SK-N-SH (cell line): ENCODE measurements around the gene BMP6. TPM values are rescaled to one million over a fixed set of nuclear protein-coding genes. Genes with fewer than 3 reads are reported as not detected.

Source experiments
- CTCF ChIA-PET: fragments of 300-600, 350-600 bp; formaldehyde crosslinking; extraction: SDS; loops from one replicate; lab custom pipeline; 2021; lab: Yijun Ruan, JAX
- POLR2A ChIA-PET: fragments of 350-600 bp; sonication (Branson Sonifier 250); formaldehyde crosslinking; extraction: SDS; loops from one replicate; lab custom pipeline; 2020; ENCODE audit warnings: antibody characterized with exemption, inconsistent platforms; lab: Yijun Ruan, JAX
- DNase-seq: peaks from one replicate; pipeline ENCODE4 v3.0.0; 2012
- H2AFZ ChIP-seq: fragments of 200-600 bp; sonication (generic); 2 replicates; pipeline ENCODE4 v1.8.1; 2016; ENCODE audit warnings: antibody characterized with exemption, mild to moderate bottlenecking, low read depth
- H3F3A ChIP-seq: fragments of 200-600 bp; sonication (generic); replicated peaks from 2 replicates; pipeline ENCODE3; 2016; ENCODE audit warnings: antibody characterized with exemption, mild to moderate bottlenecking; ENCODE audit not compliant: insufficient read depth
- H3K27ac ChIP-seq, 2 experiments: fragments of 200-500 bp in 1 of 2; fragments of 200-600 bp in 1 of 2; sonication (Bioruptor generic) in 1 of 2; sonication (generic), shearing (Covaris generic) in 1 of 2; 2 replicates each; pipeline versions ENCODE4 v1.5.1 to v1.6.1; 2014 to 2016; ENCODE audit warnings: low read depth in 2 of 2, inconsistent platforms in 1 of 2, low read length in 1 of 2, mild to moderate bottlenecking in 1 of 2, mixed read lengths in 1 of 2
- H3K27me3 ChIP-seq: fragments of 200-600 bp; sonication (generic), shearing (Covaris generic); 2 replicates; pipeline ENCODE4 v1.6.1; 2016; ENCODE audit warnings: mixed run types; ENCODE audit not compliant: insufficient read depth
- H3K36me3 ChIP-seq, 2 experiments: fragments of 200-500 bp in 1 of 2; fragments of 200-600 bp in 1 of 2; sonication (Bioruptor generic) in 1 of 2; sonication (generic) in 1 of 2; replicated peaks in 1 of 2; 2 replicates each; pipeline versions ENCODE3 to v1.5.1; 2014 to 2016; ENCODE audit warnings: low read length in 1 of 2, mild to moderate bottlenecking in 1 of 2; ENCODE audit not compliant: insufficient read depth in 2 of 2, control insufficient read depth in 1 of 2
- H3K4me1 ChIP-seq, 2 experiments: fragments of 200-500 bp in 1 of 2; fragments of 200-600 bp in 1 of 2; sonication (Bioruptor generic) in 1 of 2; sonication (generic), shearing (Covaris generic) in 1 of 2; 2 replicates each; pipeline versions ENCODE4 v1.5.1 to v1.6.1; 2014 to 2016; ENCODE audit warnings: low read depth in 1 of 2, low read length in 1 of 2, mixed run types in 1 of 2; ENCODE audit not compliant: insufficient read depth in 2 of 2, control insufficient read depth in 1 of 2
- H3K4me2 ChIP-seq: fragments of 200-600 bp; sonication (generic), shearing (Covaris generic); 2 replicates; pipeline ENCODE4 v1.6.1; 2017; ENCODE audit warnings: mixed run types
- H3K4me3 ChIP-seq, 2 experiments: fragments of 200-500 bp in 1 of 2; fragments of 200-600 bp in 1 of 2; sonication (Bioruptor generic) in 1 of 2; sonication (generic), shearing (Covaris generic) in 1 of 2; 2 replicates each; pipeline versions ENCODE4 v1.5.1 to v1.8.1; 2014 to 2016; ENCODE audit warnings: low read depth in 2 of 2, inconsistent platforms in 1 of 2, low read length in 1 of 2, mild to moderate bottlenecking in 1 of 2, mixed read lengths in 1 of 2, moderate library complexity in 1 of 2
- H3K79me2 ChIP-seq: fragments of 200-600 bp; sonication (generic); 2 replicates; pipeline ENCODE4 v1.8.1; 2017; ENCODE audit warnings: mild to moderate bottlenecking; ENCODE audit not compliant: insufficient read depth
- H3K9ac ChIP-seq: fragments of 200-600 bp; sonication (generic); 2 replicates; pipeline ENCODE4 v1.6.1; 2017; ENCODE audit warnings: mixed run types
- H3K9me2 ChIP-seq: fragments of 200-600 bp; sonication (generic); 2 replicates; pipeline ENCODE4 v1.6.1; 2017; ENCODE audit warnings: mixed run types
- H3K9me3 ChIP-seq: fragments of 200-600 bp; sonication (generic); 2 replicates; pipeline ENCODE4 v1.6.1; 2017; ENCODE audit warnings: mixed run types, mild to moderate bottlenecking, moderate library complexity
- H4K20me1 ChIP-seq: fragments of 200-600 bp; sonication (generic); 2 replicates; pipeline ENCODE4 v1.6.1; 2017; ENCODE audit warnings: mild to moderate bottlenecking, mixed run types; ENCODE audit not compliant: insufficient read depth
- ELF1 ChIP-seq: IDR thresholded peaks from 2 replicates; pipeline ENCODE4 v1.4.0; 2012
- EP300 ChIP-seq, 2 experiments: IDR thresholded peaks; 2 replicates each; pipeline versions ENCODE4 v1.4.0 to v1.6.1; 2012; ENCODE audit warnings: borderline replicate concordance in 1 of 2, low read depth in 1 of 2, low read length in 1 of 2
- EZH2phosphoT487 ChIP-seq: fragments of 200-600 bp; sonication (generic); IDR thresholded peaks from 2 replicates; pipeline ENCODE4 v1.6.1; 2017; ENCODE audit warnings: low read depth, mixed run types, mild to moderate bottlenecking, antibody characterized with exemption, moderate library complexity, borderline replicate concordance
- FOSL2 ChIP-seq: IDR thresholded peaks from 2 replicates; pipeline ENCODE4 v1.4.0; 2012; ENCODE audit warnings: low read depth, mild to moderate bottlenecking, moderate library complexity, borderline replicate concordance
- FOXJ3 ChIP-seq: sonication (generic); formaldehyde crosslinking; IDR thresholded peaks from 2 replicates; pipeline ENCODE4 v1.5.1; 2020; ENCODE audit warnings: mild to moderate bottlenecking, missing genetic modification reagents
- FOXM1 ChIP-seq: IDR thresholded peaks from 2 replicates; pipeline ENCODE4 v1.4.0; 2012; ENCODE audit warnings: low read depth, mild to moderate bottlenecking
- GABPA ChIP-seq: IDR thresholded peaks from 2 replicates; pipeline ENCODE4 v1.4.0; 2012; ENCODE audit warnings: low read depth, mild to moderate bottlenecking
- JUND ChIP-seq: IDR thresholded peaks from 2 replicates; pipeline ENCODE4 v1.4.0; 2012
- MEF2A ChIP-seq: IDR thresholded peaks from 2 replicates; pipeline ENCODE4 v1.4.0; 2012; ENCODE audit warnings: low read depth, borderline replicate concordance
- NFIC ChIP-seq: IDR thresholded peaks from 2 replicates; pipeline ENCODE4 v1.4.0; 2012; ENCODE audit warnings: borderline replicate concordance
- NRF1 ChIP-seq: IDR thresholded peaks from 2 replicates; pipeline ENCODE4 v1.6.1; 2012; ENCODE audit warnings: low read depth, mild to moderate bottlenecking, low read length
- POLR2AphosphoS5 ChIP-seq: IDR thresholded peaks from 2 replicates; pipeline ENCODE4 v1.6.1; 2012; ENCODE audit warnings: low read depth, low read length
- RAD21 ChIP-seq: IDR thresholded peaks from 2 replicates; pipeline ENCODE4 v1.6.1; 2012; ENCODE audit warnings: mild to moderate bottlenecking, low read length
- RCOR1 ChIP-seq: fragments of 150-350 bp; IDR thresholded peaks from 2 replicates; pipeline ENCODE4 v1.6.1; 2017; ENCODE audit warnings: antibody characterized with exemption, low read length
- SIN3A ChIP-seq: IDR thresholded peaks from 2 replicates; pipeline ENCODE4 v1.6.1; 2012; ENCODE audit warnings: low read depth, mild to moderate bottlenecking, low read length, moderate library complexity, borderline replicate concordance
- SMC3 ChIP-seq: IDR thresholded peaks from 2 replicates; pipeline ENCODE4 v1.6.1; 2012; ENCODE audit warnings: low read depth, low read length, improper control_type of control experiment
- TAF1 ChIP-seq: IDR thresholded peaks from 2 replicates; pipeline ENCODE4 v1.6.1; 2012; ENCODE audit warnings: low read depth, mild to moderate bottlenecking, low read length, moderate library complexity, borderline replicate concordance
- WGBS: methylation state at CpG from one replicate; pipeline ENCODE4 v1.1.6; 2017; ENCODE audit warnings: low lambda C conversion rate; 5-methylcytosine and 5-hydroxymethylcytosine counted together
- polyA plus RNA-seq, 3 experiments: library from polyadenylated mRNA; depleted of rRNA; stranded (reverse); fragments of >200 nt; gene quantifications; 2 replicates each; pipeline ENCODE4 v1.2.3, GENCODE V29; 2012
- TF ChIP-seq, protein P1 (sequence below): fragments of 200-600 bp; sonication (generic); IDR thresholded peaks from 2 replicates; pipeline ENCODE4 v1.6.1; 2017; ENCODE audit warnings: antibody characterized with exemption, mild to moderate bottlenecking, moderate library complexity
- TF ChIP-seq, protein P2 (sequence below): IDR thresholded peaks from 2 replicates; pipeline ENCODE4 v1.4.0; 2012; ENCODE audit warnings: low read depth
- TF ChIP-seq, protein P3 (sequence below): IDR thresholded peaks from 2 replicates; pipeline ENCODE4 v1.4.0; 2012; ENCODE audit warnings: low read depth, borderline replicate concordance
- TF ChIP-seq, protein P4 (sequence below): IDR thresholded peaks from 2 replicates; pipeline ENCODE4 v1.6.1; 2012; ENCODE audit warnings: mild to moderate bottlenecking, low read depth, low read length, moderate library complexity
- TF ChIP-seq, protein P5 (sequence below): fragments of 150-350 bp; IDR thresholded peaks from 2 replicates; pipeline ENCODE4 v1.6.1; 2016; ENCODE audit warnings: mild to moderate bottlenecking, low read depth, low read length

Gene BMP6
- polyA plus RNA-seq, 1 of the 3 experiments (the other 2 are of a cell fraction): not detected

DNA sequence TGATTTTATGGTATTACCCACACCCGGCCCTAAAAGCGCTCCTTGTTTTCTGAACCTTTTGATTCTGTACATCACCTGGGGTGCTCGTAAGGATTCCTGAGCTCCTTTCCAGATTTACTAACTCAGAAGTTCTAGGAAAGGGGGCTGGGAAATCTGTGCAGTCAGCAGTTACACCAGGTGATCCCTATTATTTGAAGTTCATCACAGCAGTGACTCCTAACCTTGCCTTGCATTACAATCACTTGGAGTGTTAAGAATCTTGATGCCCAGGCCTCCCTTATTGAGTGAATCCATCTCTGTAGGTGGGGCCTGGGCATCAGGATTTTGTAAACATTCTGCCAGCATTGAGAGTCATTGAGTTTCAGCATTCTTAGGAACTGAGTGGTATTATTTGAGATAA lies 44.7 kb downstream of the BMP6 start:
- Histone ChIP-seq H3K36me3 (no peaks in the 10 kb centered on the region), H3K9me3 (no peaks in the 10 kb centered on the region), H3K27ac (no peak overlapping the region), H3K4me2 (no peak overlapping the region), H4K20me1 (no peaks in the 10 kb centered on the region), H2AFZ (no peak overlapping the region), H3F3A (no peaks in the 10 kb centered on the region), H3K9ac (no peak overlapping the region), H3K9me2 (no peaks in the 10 kb centered on the region), H3K4me1 (no peaks in the 10 kb centered on the region), H3K4me3 (no peak overlapping the region), H3K27me3 (0 out of 2 replicates have a peak, but pooled peaks cover 10% of the 10 kb centered on the region), H3K79me2 (no peaks in the 10 kb centered on the region)
- DNase-seq: no peak
- TF ChIP-seq ELF1 (no peak), MEF2A (no peak), GABPA (no peak), NFIC (no peak), FOXJ3 (CRISPR knock-in tag) (no peak), JUND (no peak), EZH2phosphoT487 (no peak), POLR2AphosphoS5 (no peak), FOXM1 (no peak), FOSL2 (no peak)
- TF ChIP-seq, protein P1, sequence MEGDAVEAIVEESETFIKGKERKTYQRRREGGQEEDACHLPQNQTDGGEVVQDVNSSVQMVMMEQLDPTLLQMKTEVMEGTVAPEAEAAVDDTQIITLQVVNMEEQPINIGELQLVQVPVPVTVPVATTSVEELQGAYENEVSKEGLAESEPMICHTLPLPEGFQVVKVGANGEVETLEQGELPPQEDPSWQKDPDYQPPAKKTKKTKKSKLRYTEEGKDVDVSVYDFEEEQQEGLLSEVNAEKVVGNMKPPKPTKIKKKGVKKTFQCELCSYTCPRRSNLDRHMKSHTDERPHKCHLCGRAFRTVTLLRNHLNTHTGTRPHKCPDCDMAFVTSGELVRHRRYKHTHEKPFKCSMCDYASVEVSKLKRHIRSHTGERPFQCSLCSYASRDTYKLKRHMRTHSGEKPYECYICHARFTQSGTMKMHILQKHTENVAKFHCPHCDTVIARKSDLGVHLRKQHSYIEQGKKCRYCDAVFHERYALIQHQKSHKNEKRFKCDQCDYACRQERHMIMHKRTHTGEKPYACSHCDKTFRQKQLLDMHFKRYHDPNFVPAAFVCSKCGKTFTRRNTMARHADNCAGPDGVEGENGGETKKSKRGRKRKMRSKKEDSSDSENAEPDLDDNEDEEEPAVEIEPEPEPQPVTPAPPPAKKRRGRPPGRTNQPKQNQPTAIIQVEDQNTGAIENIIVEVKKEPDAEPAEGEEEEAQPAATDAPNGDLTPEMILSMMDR: no peak
- 51% methylated on average over 3 of the region's 3 CpGs for WGBS
- POLR2A ChIA-PET: no interaction called here
- CTCF ChIA-PET: no interaction called here

DNA sequence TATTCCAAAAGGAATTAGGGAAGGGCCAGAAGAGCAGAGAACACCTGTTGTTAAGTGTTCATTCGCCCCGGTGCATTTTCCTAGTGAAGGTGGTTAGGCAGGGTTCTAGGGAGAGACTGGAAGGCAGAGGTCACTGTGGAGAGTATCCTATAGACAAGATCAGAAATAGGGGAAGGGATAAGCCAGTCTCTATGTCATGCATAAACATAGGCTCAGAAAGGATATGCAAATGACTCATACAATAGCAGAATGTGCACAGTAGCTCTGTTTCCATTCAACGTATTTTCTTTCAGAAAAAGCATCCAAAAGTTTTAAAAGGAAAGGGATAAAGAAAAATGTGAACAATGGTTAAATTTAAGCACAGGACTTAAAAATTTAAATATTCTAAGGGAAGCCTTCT lies 47.4 kb downstream of the BMP6 start:
- ChIA-PET POLR2A (no interaction called here), CTCF (no interaction called here)
- Histone ChIP-seq H3K4me3 (no peak overlapping the region), H3K4me1 (no peaks in the 10 kb centered on the region), H3F3A (no peaks in the 10 kb centered on the region), H3K9me2 (no peaks in the 10 kb centered on the region), H3K27ac (no peak overlapping the region), H3K27me3 (peaks cover 33% of the 10 kb centered on the region; the same call in 1 of the 2 replicates), H3K9ac (no peak overlapping the region), H3K9me3 (no peaks in the 10 kb centered on the region), H3K79me2 (no peaks in the 10 kb centered on the region), H3K36me3 (no peaks in the 10 kb centered on the region), H2AFZ (no peak overlapping the region), H4K20me1 (no peaks in the 10 kb centered on the region), H3K4me2 (no peak overlapping the region)
- 19% methylated on average over 3 of the region's 3 CpGs for WGBS
- no peak for DNase-seq
- TF ChIP-seq, protein P2, sequence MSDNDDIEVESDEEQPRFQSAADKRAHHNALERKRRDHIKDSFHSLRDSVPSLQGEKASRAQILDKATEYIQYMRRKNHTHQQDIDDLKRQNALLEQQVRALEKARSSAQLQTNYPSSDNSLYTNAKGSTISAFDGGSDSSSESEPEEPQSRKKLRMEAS: no peak
- TF ChIP-seq NFIC: no peak
- TF ChIP-seq TAF1: no peak
- TF ChIP-seq ELF1: no peak
- TF ChIP-seq FOXJ3 (CRISPR knock-in tag): no peak
- TF ChIP-seq SIN3A: no peak
- TF ChIP-seq, protein P3, sequence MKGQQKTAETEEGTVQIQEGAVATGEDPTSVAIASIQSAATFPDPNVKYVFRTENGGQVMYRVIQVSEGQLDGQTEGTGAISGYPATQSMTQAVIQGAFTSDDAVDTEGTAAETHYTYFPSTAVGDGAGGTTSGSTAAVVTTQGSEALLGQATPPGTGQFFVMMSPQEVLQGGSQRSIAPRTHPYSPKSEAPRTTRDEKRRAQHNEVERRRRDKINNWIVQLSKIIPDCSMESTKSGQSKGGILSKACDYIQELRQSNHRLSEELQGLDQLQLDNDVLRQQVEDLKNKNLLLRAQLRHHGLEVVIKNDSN: no peak
- TF ChIP-seq SMC3: no peak
- TF ChIP-seq EP300 (IDR thresholded peaks at IDR 0.05; ENCODE audit: borderline replicate concordance in 1 of 2, low read depth in 1 of 2, low read length in 1 of 2): no peak
- TF ChIP-seq, protein P4, sequence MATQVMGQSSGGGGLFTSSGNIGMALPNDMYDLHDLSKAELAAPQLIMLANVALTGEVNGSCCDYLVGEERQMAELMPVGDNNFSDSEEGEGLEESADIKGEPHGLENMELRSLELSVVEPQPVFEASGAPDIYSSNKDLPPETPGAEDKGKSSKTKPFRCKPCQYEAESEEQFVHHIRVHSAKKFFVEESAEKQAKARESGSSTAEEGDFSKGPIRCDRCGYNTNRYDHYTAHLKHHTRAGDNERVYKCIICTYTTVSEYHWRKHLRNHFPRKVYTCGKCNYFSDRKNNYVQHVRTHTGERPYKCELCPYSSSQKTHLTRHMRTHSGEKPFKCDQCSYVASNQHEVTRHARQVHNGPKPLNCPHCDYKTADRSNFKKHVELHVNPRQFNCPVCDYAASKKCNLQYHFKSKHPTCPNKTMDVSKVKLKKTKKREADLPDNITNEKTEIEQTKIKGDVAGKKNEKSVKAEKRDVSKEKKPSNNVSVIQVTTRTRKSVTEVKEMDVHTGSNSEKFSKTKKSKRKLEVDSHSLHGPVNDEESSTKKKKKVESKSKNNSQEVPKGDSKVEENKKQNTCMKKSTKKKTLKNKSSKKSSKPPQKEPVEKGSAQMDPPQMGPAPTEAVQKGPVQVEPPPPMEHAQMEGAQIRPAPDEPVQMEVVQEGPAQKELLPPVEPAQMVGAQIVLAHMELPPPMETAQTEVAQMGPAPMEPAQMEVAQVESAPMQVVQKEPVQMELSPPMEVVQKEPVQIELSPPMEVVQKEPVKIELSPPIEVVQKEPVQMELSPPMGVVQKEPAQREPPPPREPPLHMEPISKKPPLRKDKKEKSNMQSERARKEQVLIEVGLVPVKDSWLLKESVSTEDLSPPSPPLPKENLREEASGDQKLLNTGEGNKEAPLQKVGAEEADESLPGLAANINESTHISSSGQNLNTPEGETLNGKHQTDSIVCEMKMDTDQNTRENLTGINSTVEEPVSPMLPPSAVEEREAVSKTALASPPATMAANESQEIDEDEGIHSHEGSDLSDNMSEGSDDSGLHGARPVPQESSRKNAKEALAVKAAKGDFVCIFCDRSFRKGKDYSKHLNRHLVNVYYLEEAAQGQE: no peak
- no peak for TF ChIP-seq MEF2A
- no peak for TF ChIP-seq RAD21
- TF ChIP-seq JUND: no peak
- TF ChIP-seq RCOR1: no peak
- TF ChIP-seq NRF1: no peak
- TF ChIP-seq, protein P5, sequence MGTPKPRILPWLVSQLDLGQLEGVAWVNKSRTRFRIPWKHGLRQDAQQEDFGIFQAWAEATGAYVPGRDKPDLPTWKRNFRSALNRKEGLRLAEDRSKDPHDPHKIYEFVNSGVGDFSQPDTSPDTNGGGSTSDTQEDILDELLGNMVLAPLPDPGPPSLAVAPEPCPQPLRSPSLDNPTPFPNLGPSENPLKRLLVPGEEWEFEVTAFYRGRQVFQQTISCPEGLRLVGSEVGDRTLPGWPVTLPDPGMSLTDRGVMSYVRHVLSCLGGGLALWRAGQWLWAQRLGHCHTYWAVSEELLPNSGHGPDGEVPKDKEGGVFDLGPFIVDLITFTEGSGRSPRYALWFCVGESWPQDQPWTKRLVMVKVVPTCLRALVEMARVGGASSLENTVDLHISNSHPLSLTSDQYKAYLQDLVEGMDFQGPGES: no peak
